Right atrium auricular region (tissue), 2 donors: ENCODE data around the gene TRAFD1. TPM values are rescaled to one million over a fixed set of nuclear protein-coding genes. Genes with fewer than 3 reads are reported as not detected.
"Not testable (repeated sequence)": the region's sequence is repeated elsewhere in the genome, so short reads cannot be mapped to it uniquely, and the experiment has no call there.

Experiments
- DNase-seq: peaks from one replicate; pipeline ENCODE4 v3.0.0-alpha.2; 2019; ENCODE audit warnings: low spot score
- H3K27ac ChIP-seq, 2 donors: fragments of 200-600 bp; sonication (generic); 1 replicate in 1 of 2; 2 replicates in 1 of 2; pipeline ENCODE4 v1.5.1; 2016 to 2019
- H3K27me3 ChIP-seq, 2 donors: fragments of 200-600 bp; sonication (generic); one replicate each; pipeline versions ENCODE4 v1.5.1 to v1.6.0; 2017 to 2019
- H3K36me3 ChIP-seq: fragments of 200-600 bp; sonication (generic); one replicate; pipeline ENCODE4 v1.5.1; 2016
- H3K4me1 ChIP-seq, 2 donors: fragments of 200-600 bp; sonication (generic); one replicate each; pipeline versions ENCODE4 v1.5.1 to v1.6.0; 2017 to 2019
- H3K4me3 ChIP-seq, 2 donors: fragments of 200-600 bp; sonication (generic); 1 replicate in 1 of 2; 2 replicates in 1 of 2; pipeline ENCODE4 v1.5.1; 2017 to 2019; ENCODE audit warnings: mild to moderate bottlenecking in 1 of 2, moderate library complexity in 1 of 2
- H3K9me3 ChIP-seq, 2 donors: fragments of 200-600 bp; sonication (generic); one replicate each; pipeline ENCODE4 v1.5.1; 2019
- total RNA-seq, 2 donors: library from RNA; depleted of rRNA; stranded (reverse); fragments of >200 nt; gene quantifications; one replicate each; pipeline ENCODE4 v1.1.0, GENCODE V29; 2016
- TF ChIP-seq, protein P1 (sequence below), 2 donors: fragments of 200-600 bp; sonication (generic); IDR thresholded peaks; one replicate each; pipeline ENCODE4 v1.5.1; 2019; ENCODE audit warnings: antibody characterized with exemption in 2 of 2

Gene TRAFD1
- total RNA-seq, 2 donors from 2014 or later = 17.9 to 26.5 TPM

DNA sequence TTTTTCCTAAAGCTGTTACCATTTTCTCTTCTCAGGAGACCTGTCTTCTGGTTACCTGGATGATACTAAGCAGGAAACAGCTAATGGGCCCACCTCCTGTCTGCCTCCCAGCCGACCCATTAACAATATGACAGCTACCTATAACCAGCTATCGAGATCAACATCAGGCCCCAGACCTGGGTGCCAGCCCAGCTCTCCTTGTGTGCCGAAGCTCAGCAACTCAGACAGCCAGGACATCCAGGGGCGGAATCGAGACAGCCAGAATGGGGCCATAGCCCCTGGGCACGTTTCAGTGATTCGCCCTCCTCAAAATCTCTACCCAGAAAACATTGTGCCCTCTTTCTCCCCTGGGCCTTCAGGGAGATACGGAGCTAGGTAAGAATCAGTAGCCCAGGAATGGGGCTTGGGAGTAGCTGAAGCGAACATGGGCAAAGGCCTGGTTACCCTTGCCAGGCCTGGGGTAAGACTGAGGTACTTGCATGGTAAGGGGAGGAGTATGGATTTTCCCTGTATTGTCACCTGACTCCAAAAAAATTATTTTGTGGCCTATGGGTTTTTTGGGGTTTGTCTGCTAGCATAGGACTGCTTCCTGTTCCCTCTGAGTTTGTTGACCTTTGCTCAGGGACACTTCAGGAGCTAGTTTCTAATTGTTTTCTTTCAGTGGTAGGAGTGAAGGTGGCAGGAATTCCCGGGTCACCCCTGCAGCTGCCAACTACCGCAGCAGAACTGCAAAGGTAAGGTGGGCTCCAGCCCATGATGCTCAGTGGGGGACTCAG lies 26.6 kb downstream of the TRAFD1 start:
- Histone ChIP-seq H3K9me3 (no peaks in the 10 kb centered on the region), H3K36me3 (peaks cover 65% of the 10 kb centered on the region), H3K4me3 (no peak overlapping the region), H3K27ac (no peak overlapping the region), H3K27me3 (no peaks in the 10 kb centered on the region), H3K4me1 (no peaks in the 10 kb centered on the region)
- TF ChIP-seq, protein P1, sequence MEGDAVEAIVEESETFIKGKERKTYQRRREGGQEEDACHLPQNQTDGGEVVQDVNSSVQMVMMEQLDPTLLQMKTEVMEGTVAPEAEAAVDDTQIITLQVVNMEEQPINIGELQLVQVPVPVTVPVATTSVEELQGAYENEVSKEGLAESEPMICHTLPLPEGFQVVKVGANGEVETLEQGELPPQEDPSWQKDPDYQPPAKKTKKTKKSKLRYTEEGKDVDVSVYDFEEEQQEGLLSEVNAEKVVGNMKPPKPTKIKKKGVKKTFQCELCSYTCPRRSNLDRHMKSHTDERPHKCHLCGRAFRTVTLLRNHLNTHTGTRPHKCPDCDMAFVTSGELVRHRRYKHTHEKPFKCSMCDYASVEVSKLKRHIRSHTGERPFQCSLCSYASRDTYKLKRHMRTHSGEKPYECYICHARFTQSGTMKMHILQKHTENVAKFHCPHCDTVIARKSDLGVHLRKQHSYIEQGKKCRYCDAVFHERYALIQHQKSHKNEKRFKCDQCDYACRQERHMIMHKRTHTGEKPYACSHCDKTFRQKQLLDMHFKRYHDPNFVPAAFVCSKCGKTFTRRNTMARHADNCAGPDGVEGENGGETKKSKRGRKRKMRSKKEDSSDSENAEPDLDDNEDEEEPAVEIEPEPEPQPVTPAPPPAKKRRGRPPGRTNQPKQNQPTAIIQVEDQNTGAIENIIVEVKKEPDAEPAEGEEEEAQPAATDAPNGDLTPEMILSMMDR (IDR thresholded peaks at IDR 0.05) = no peak
- DNase-seq = peak; percentile 47

DNA sequence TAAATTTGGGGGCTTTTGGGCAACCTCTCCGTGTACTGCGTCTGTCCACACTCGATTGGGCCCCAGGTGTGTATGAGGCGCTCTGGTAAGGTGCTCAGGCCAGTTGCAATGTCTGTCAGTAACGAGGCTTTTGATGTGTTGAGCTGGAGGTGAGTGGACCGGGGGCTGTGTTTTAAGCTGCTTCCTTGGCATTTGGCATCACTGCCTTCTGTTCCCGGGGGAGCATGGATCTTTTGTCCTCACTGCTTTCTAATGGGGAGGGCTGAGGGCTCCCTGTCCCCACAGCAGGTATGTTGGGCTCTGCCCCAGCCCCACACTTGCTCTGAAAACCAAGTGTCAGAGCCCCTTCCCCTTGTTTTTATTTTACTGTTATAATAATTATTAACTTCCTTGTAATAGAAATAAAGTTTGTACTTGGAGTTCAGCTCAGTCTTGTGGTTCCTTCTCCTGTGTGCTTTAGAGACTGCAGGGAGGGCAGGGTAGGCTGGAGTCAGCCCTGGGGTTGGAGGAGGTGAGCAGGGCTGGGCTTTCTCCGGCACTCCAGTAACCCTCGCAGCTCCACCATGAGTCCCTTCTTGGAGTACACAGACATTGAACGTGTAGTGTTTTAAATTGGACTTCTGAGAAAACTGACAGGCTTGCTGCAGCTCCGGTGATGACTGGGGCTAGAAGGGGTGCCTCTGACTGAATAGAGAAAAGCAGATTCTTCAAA lies 28.0 kb downstream of the TRAFD1 start:
- Histone ChIP-seq H3K27me3 (no peaks in the 10 kb centered on the region), H3K9me3 (no peaks in the 10 kb centered on the region), H3K27ac (no peak overlapping the region), H3K4me1 (no peaks in the 10 kb centered on the region), H3K4me3 (no peak overlapping the region), H3K36me3 (peaks cover 59% of the 10 kb centered on the region)
- peak; percentile 44 for DNase-seq
- TF ChIP-seq, protein P1 (IDR thresholded peaks at IDR 0.05) = no peak

DNA sequence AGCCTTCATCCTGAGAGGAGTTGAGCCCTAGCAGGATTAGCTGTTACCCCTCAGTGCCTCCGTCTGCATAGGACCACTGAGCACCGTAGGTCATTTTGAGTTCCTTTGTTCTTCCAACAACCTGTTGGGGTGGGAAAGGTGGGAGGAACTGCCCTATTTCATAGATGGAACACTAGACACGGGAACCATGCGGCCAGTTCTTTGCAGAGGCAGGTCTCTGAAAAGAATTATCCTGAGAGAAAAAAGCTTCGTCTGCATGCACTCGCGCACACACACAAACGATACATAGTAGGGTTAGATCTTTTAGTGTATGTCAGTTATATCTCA lies 28.5 kb downstream of the TRAFD1 start:
- Histone ChIP-seq H3K4me1 (no peaks in the 10 kb centered on the region), H3K9me3 (no peaks in the 10 kb centered on the region), H3K27ac (no peak overlapping the region), H3K27me3 (no peaks in the 10 kb centered on the region), H3K4me3 (no peak overlapping the region), H3K36me3 (peaks cover 59% of the 10 kb centered on the region)
- TF ChIP-seq, protein P1 (IDR thresholded peaks at IDR 0.05) = no peak
- peak; percentile 40 for DNase-seq

DNA sequence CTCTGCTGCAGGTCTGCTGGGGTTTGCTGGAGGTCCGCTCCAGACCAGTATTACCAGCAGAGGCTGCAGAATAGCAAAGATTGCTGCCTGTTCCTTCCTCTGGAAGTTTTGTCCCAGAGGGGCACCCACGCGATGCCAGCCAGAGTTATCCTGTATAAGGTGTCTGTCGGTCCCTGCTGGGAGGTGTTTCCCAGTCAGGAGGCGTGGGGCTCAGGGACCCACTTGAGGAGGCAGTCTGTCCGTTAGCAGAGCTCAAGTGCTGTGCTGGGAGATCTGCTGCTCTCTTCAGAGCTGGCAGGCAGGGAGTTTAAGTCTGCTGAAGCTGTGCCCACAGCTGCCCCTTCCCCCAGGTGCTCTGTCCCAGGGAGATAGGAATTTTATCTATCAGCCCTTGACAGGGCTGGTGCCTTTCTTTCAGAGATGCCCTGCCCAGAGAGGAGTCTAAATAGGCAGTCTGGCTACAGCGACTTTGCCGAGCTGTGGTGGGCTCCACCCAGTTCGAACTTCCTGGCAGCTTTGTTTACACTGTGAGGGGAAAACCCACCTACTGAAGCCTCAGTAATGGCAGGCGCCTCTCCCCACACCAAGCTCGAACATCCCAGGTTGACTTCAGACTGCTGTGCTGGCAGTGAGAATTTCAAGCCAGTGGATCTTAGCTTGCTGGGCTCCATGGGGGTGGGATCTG lies 33.2 kb downstream of the TRAFD1 start:
- not testable (repeated sequence) for H3K27me3 ChIP-seq, H3K4me1 ChIP-seq, H3K27ac ChIP-seq, H3K9me3 ChIP-seq, H3K4me3 ChIP-seq, DNase-seq
- peaks cover 50% of the 10 kb centered on the region for H3K36me3 ChIP-seq

DNA sequence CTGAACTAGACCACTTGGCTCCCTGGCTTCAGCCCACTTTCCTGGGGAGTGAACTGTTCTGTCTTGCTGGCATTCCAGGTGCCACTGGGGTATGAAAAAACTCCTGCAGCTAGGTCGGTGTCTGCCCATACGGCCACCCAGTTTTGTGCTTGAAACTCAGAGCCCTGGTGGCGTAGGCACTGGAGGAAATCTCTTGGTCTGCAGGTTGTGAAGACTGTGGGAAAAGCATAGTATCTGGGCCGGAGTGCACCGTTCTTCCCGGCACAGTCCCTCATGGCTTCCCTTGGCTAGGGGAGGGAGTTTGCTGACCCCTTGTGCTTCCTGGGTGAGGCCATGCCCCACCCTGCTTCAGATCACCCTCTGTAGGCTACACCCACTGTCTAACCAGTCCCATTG lies 33.8 kb downstream of the TRAFD1 start:
- H3K27me3 ChIP-seq = no peaks in the 10 kb centered on the region
- peaks cover 48% of the 10 kb centered on the region for H3K36me3 ChIP-seq
- H3K4me3 ChIP-seq = no peak overlapping the region
- H3K9me3 ChIP-seq = no peaks in the 10 kb centered on the region
- H3K27ac ChIP-seq = no peak overlapping the region
- no peak for DNase-seq
- H3K4me1 ChIP-seq = no peaks in the 10 kb centered on the region
- TF ChIP-seq, protein P1 (IDR thresholded peaks at IDR 0.05) = no peak

DNA sequence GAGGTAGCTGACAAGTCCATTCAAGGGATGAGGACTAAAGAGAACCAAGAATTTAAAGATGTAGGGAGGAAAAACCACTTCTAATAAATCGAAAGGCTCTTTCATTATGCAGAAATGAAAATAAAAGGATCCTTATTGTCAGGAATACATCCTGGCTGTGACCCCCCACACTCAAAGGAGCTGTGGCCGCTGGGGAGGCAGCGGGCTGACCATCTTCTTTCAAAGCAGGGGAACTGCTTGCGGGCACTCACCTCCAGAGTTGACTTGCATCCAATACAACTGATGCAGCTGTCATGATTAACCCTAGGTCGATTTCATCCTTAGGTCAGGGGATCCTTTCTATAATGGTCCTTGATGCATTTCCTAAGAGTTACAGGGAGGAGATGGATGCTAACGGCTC lies 35.3 kb downstream of the TRAFD1 start:
- Histone ChIP-seq H3K27me3 (no peaks in the 10 kb centered on the region), H3K27ac (no peak overlapping the region), H3K36me3 (peaks cover 48% of the 10 kb centered on the region), H3K4me1 (no peaks in the 10 kb centered on the region), H3K4me3 (no peak overlapping the region), H3K9me3 (no peaks in the 10 kb centered on the region)
- no peak for DNase-seq
- TF ChIP-seq, protein P1 (IDR thresholded peaks at IDR 0.05) = no peak
